Progenitor cell of endocrine pancreas (in vitro differentiated cells): ENCODE results near the gene PCSK5. TPM values are rescaled to one million over a fixed set of nuclear protein-coding genes. Genes with fewer than 3 reads are reported as not detected.
"Not testable (repeated sequence)": the region's sequence is repeated elsewhere in the genome, so short reads cannot be mapped to it uniquely, and the experiment has no call there.

Source experiments
- DNase-seq: peaks from one replicate; pipeline ENCODE4 v3.0.0; 2021; ENCODE audit warnings: low spot score; ENCODE audit not compliant: unreplicated experiment
- H3K27ac Mint-ChIP-seq: 2 replicates; pipeline ENCODE4 v1.8.0; 2021; ENCODE audit warnings: mild to moderate bottlenecking, moderate library complexity, mixed read lengths
- H3K27me3 Mint-ChIP-seq: 2 replicates; pipeline ENCODE4 v1.8.0; 2021; ENCODE audit warnings: mixed read lengths
- H3K36me3 Mint-ChIP-seq: 2 replicates; pipeline ENCODE4 v1.8.0; 2022; ENCODE audit warnings: mixed read lengths; ENCODE audit not compliant: insufficient read depth
- H3K4me1 Mint-ChIP-seq: 2 replicates; pipeline ENCODE4 v1.8.0; 2021; ENCODE audit warnings: low read depth, mixed read lengths
- H3K4me3 Mint-ChIP-seq: 2 replicates; pipeline ENCODE4 v1.8.0; 2021; ENCODE audit warnings: low read depth, mild to moderate bottlenecking, moderate library complexity, mixed read lengths
- H3K9me3 Mint-ChIP-seq: 2 replicates; pipeline ENCODE4 v1.8.0; 2021; ENCODE audit warnings: low read depth, mixed read lengths
- CTCF ChIP-seq: fragments of 200-600 bp; sonication (generic); IDR thresholded peaks from one replicate; pipeline ENCODE4 v1.5.0; 2021; ENCODE audit warnings: antibody characterized with exemption, mild to moderate bottlenecking; ENCODE audit not compliant: unreplicated experiment
- total RNA-seq: library from RNA; stranded (reverse); gene quantifications from 2 replicates; pipeline ENCODE4 v1.2.1, GENCODE V29; 2021

The PCSK5 gene
- total RNA-seq, 1 donor from 2014 or later, result 7.3 TPM

- no peak for TF ChIP-seq CTCF
- Mint-ChIP-seq H3K27ac (no peak overlapping the region), H3K27me3 (no peaks in the 10 kb centered on the region), H3K36me3 (no peaks in the 10 kb centered on the region), H3K4me3 (no peak overlapping the region), H3K4me1 (peaks cover 4% of the 10 kb centered on the region), H3K9me3 (no peaks in the 10 kb centered on the region)
- DNase-seq, result no peak
These were observed 421.1 kb downstream of the PCSK5 start for GRCh38 chr9:76311537-76311936.

GRCh38 chr9:76313771-76314170, 423.3 kb downstream of the PCSK5 start:
- no peaks in the 10 kb centered on the region for H3K9me3 Mint-ChIP-seq

GRCh38 chr9:76314321-76314720, 423.8 kb downstream of the PCSK5 start:
- peaks cover 4% of the 10 kb centered on the region for H3K27me3 Mint-ChIP-seq
- no peaks in the 10 kb centered on the region for H3K9me3 Mint-ChIP-seq
- no peak for DNase-seq
- no peak overlapping the region for H3K27ac Mint-ChIP-seq
- no peak for TF ChIP-seq CTCF
- no peak overlapping the region for H3K4me3 Mint-ChIP-seq
- H3K4me1 Mint-ChIP-seq, result peaks cover 6% of the 10 kb centered on the region
- no peaks in the 10 kb centered on the region for H3K36me3 Mint-ChIP-seq

More at GRCh38 chr9:76313771-76314170, 423.3 kb downstream of the PCSK5 start:
- Mint-ChIP-seq H3K27ac (no peak overlapping the region), H3K27me3 (peaks cover 4% of the 10 kb centered on the region), H3K4me3 (no peak overlapping the region), H3K36me3 (no peaks in the 10 kb centered on the region), H3K4me1 (peaks cover 6% of the 10 kb centered on the region)
- no peak for TF ChIP-seq CTCF
- DNase-seq, result no peak

- Mint-ChIP-seq H3K9me3 (no peaks in the 10 kb centered on the region), H3K27me3 (peaks cover 4% of the 10 kb centered on the region), H3K27ac (no peak overlapping the region), H3K36me3 (no peaks in the 10 kb centered on the region), H3K4me3 (no peak overlapping the region), H3K4me1 (peaks cover 6% of the 10 kb centered on the region)
- no peak for DNase-seq
- TF ChIP-seq CTCF, result no peak
These were observed 425.6 kb downstream of the PCSK5 start for GRCh38 chr9:76316069-76316468.

GRCh38 chr9:76319466-76319865, 429.0 kb downstream of the PCSK5 start:
- not testable (repeated sequence) for DNase-seq, H3K27ac Mint-ChIP-seq, H3K9me3 Mint-ChIP-seq, H3K4me1 Mint-ChIP-seq, H3K36me3 Mint-ChIP-seq, H3K4me3 Mint-ChIP-seq
- H3K27me3 Mint-ChIP-seq, result peaks cover 31% of the 10 kb centered on the region

- Mint-ChIP-seq H3K36me3 (no peaks in the 10 kb centered on the region), H3K4me1 (peaks cover 2% of the 10 kb centered on the region), H3K4me3 (no peak overlapping the region), H3K9me3 (no peaks in the 10 kb centered on the region), H3K27ac (no peak overlapping the region), H3K27me3 (peaks cover 33% of the 10 kb centered on the region)
- TF ChIP-seq CTCF, result no peak
- DNase-seq, result no peak
These were observed 430.8 kb downstream of the PCSK5 start for GRCh38 chr9:76321195-76321828.
